D721Med (cell line): ENCODE results near the gene RPS6KL1.

ENCODE experiments used
- DNase-seq: peaks from one replicate; pipeline ENCODE4 v3.0.0; 2011; ENCODE audit warnings: low spot score; ENCODE audit not compliant: insufficient read length
- FAIRE-seq: peaks from 2 replicates; lab custom pipeline; 2011; peaks lifted over from hg19 to GRCh38; lab: Jason Lieb, UNC
- TF ChIP-seq, protein P1 (sequence below): IDR thresholded peaks from 2 replicates; pipeline ENCODE4 v1.5.1; 2012; ENCODE audit warnings: mild to moderate bottlenecking, control low read depth; ENCODE audit not compliant: insufficient read depth; ENCODE audit errors: missing control alignments

RPS6KL1 gene

DNA sequence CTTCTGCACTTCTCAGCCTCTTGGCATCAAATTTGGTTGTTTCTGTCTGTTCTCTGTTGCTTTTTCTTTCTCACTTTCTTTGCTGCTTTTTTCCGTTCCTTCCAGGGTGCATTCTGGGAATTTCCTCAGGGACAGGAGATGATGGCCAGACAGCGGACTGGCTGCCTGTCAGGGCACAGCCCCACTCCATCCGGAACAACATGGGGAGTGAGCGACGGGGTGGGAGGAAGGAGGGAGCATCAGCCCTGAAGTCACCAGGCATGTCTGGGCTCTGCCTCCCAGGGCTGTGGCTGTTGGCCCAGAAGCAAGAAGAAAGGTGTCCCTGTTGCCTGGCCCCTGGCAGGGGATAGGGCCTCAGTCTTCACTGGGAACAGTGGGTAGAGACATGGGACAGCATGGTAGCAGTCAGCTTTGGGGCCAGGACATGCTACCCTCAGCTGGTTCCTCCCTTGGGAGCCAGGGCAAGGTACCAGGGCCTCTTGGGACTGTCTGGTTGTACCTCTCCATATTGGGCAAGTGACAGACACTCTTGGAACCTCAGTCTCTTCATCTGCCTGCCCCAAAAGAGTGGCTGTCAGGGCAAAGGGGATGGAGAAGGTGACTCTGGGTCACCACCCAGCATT lies 23.7 kb upstream of the RPS6KL1 start:
- DNase-seq (no peak), FAIRE-seq (no peak)
- TF ChIP-seq, protein P1, sequence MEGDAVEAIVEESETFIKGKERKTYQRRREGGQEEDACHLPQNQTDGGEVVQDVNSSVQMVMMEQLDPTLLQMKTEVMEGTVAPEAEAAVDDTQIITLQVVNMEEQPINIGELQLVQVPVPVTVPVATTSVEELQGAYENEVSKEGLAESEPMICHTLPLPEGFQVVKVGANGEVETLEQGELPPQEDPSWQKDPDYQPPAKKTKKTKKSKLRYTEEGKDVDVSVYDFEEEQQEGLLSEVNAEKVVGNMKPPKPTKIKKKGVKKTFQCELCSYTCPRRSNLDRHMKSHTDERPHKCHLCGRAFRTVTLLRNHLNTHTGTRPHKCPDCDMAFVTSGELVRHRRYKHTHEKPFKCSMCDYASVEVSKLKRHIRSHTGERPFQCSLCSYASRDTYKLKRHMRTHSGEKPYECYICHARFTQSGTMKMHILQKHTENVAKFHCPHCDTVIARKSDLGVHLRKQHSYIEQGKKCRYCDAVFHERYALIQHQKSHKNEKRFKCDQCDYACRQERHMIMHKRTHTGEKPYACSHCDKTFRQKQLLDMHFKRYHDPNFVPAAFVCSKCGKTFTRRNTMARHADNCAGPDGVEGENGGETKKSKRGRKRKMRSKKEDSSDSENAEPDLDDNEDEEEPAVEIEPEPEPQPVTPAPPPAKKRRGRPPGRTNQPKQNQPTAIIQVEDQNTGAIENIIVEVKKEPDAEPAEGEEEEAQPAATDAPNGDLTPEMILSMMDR, result no peak

DNA sequence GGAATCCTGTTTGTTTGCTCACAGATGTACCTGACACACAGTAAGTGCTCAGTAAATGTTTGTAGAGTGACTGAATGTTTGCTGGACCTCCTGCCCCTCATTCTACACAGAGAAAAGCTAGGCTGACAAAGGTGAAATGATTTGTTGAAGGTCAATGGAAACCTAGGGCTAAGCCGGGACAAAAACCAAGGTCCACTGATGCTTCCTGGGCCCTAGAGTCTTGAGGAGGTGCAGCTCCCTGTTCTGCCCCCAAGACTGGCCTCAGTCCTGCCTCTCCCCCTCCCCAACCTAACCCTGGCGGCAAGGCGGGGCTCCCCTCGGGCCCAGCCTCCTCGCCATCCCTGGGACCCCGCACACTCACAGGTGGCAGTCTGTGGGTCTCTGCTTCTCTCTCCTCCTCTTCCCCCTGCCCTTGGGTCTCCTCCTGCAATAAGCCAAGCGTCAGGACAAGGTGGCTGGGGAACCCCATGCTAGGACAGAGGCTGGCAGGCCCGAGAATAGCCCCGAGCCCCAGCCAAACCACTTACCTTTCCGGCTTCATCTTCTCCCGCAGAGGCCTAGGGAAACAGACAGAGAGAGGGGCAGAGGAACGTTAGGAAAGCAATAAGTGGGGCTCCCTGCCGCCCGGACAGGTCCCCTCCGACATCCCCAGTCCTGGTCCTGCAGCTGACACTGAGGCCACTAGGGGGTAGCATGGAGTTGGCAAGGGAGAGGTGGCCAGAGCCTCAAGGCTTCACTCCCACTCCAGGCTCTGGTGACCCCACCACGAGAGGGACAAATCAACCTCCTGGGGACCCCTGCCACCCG lies 23.0 kb upstream of the RPS6KL1 start:
- peak; percentile 48 for FAIRE-seq
- TF ChIP-seq, protein P1, result peak; percentile 96
- peak; percentile 93 for DNase-seq

DNA sequence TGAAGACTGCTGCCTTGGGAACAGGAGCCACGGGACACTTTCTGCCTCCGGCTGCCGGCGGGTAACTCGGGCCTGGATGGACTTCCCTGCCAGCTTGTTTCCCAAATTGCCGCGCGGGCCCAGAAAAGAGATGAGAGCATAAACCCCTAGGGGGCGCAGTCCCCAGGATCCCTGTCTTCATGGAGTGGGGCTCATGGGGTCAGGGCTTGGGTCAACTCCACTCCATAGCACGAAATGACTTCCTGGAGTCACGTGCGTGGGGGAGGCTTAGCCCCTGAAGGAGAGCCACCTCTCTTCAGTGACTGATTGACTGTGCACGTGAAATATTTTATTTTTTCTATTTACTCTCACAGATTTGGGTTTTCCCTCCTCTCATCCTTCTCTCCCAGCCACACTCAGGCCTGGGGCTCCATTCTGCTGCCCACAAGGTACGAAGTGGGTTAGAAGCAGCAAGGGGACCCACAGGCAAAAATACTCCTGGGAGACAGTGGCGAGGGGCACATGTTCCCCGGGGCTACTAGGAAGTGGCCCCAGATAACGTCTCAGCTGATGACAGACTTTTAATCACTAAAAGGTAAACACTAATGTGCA lies 22.3 kb upstream of the RPS6KL1 start:
- FAIRE-seq (no peak), DNase-seq (no peak)
- TF ChIP-seq, protein P1, result peak; percentile 44

DNA sequence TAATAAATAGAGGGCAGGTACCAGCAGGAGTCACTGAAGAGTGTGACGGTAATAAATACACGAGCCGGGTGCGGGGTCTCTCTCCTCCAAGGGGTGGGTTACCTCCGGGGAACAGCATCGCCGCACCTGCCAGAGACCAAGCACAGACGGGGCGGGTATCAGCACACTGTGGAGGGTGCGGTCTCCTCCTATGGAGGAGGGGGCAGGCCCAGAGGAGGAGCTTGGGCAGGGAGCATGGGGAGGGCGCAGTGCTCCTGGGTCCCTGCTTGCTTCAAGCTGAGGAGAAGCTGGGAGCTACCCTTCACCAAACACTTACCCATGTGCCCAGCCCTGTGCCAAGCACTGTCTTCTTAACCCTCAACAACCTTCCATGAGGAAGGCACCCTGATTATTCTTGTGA lies 19.5 kb upstream of the RPS6KL1 start:
- DNase-seq (no peak), FAIRE-seq (no peak)
- TF ChIP-seq, protein P1, result no peak

DNA sequence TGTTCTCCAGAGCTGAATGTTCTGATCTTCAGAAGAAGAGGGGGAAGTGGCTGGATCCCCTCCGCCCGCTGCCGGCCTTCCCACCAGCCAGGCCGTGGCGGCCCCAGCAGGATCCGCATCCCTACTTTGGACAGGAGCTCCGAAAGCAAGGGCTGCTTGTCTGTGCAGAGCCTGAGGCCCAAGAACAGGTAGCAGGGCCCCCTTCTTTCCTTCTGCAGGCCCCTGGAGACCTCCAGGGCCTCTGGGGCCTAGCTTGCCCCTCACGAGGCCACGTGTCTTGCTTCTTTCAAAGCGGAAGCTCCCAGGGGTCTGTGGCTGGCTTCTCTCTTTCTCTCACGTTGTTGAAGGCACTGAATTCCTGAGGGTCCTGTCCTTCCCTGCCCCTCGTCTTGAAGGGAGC lies 19.1 kb upstream of the RPS6KL1 start:
- TF ChIP-seq, protein P1, result no peak
- FAIRE-seq, result no peak
- no peak for DNase-seq

DNA sequence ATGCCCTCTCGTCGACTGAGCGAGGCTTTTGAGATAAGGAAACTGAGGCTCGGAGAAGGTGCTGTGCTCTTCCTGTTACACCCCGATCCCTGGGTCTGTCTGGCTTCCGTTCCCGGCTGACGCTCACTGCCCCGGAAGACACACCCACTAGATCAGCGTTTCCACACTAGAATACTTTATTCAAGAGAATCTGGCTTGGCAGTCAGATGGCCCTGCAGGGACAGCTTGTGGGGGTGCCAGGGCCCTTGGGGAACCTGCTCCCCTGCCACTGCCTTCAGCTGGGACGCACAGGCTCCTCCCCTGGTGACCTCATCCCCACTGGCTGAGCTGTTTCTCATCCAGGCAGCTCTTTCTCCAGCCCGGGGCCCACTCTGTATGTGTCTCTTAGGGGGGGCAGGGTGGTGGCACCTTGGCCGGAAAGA lies 18.6 kb upstream of the RPS6KL1 start:
- TF ChIP-seq, protein P1, result no peak

More for the DNA sequence above, 18.6 kb upstream of the RPS6KL1 start:
- FAIRE-seq, result no peak
- DNase-seq, result no peak
